ENCODE results near the gene NTHL1.

NTHL1 gene

GRCh38 chr16:1998852-1999801 is 48.5 kb downstream of the NTHL1 start:
- Histone ChIP-seq H3K36me3 (ENCODE audit: control insufficient read depth, insufficient read depth, low read length) (no peaks in the 10 kb centered on the region), H2AFZ (no peak overlapping the region), H3K79me2 (peaks cover 12% of the 10 kb centered on the region), H3K4me2 (ENCODE audit: low read length) (no peak overlapping the region), H3K4me1 (no peaks in the 10 kb centered on the region), H3K27ac (no peak overlapping the region), H3K4me3 (ENCODE audit: low read depth, low read length) (no peak overlapping the region), H3K27me3 (ENCODE audit: control insufficient read depth, insufficient read depth, low read length) (no peaks in the 10 kb centered on the region), H3K9ac (no peak overlapping the region), H3K9me3 (ENCODE audit: control insufficient read depth, low read length) (no peaks in the 10 kb centered on the region)
- no peak for TF ChIP-seq CTCF (IDR thresholded peaks at IDR 0.05)

- H3K9ac ChIP-seq = no peak overlapping the region
- H3K36me3 ChIP-seq (ENCODE audit: control insufficient read depth, insufficient read depth, low read length) = no peaks in the 10 kb centered on the region
- H2AFZ ChIP-seq = no peak overlapping the region
- no peaks in the 10 kb centered on the region for H3K9me3 ChIP-seq (ENCODE audit: control insufficient read depth, low read length)
- H3K79me2 ChIP-seq = peaks cover 6% of the 10 kb centered on the region
- H3K4me1 ChIP-seq = no peaks in the 10 kb centered on the region
- H3K27me3 ChIP-seq (ENCODE audit: control insufficient read depth, insufficient read depth, low read length) = no peaks in the 10 kb centered on the region
- TF ChIP-seq CTCF (IDR thresholded peaks at IDR 0.05) = no peak
- no peak overlapping the region for H3K27ac ChIP-seq
- no peak overlapping the region for H3K4me3 ChIP-seq (ENCODE audit: low read depth, low read length)
- no peak overlapping the region for H3K4me2 ChIP-seq (ENCODE audit: low read length)
These were observed 49.2 kb downstream of the NTHL1 start for GRCh38 chr16:1998360-1998835.

GRCh38 chr16:1997494-1998359 is 49.9 kb downstream of the NTHL1 start:
- TF ChIP-seq CTCF (IDR thresholded peaks at IDR 0.05) = no peak
- no peaks in the 10 kb centered on the region for H3K79me2 ChIP-seq
- H2AFZ ChIP-seq = no peak overlapping the region
- H3K4me3 ChIP-seq (ENCODE audit: low read depth, low read length) = no peak overlapping the region
- H3K27me3 ChIP-seq (ENCODE audit: control insufficient read depth, insufficient read depth, low read length) = no peaks in the 10 kb centered on the region
- no peak overlapping the region for H3K9ac ChIP-seq
- H3K4me2 ChIP-seq (ENCODE audit: low read length) = no peak overlapping the region
- H3K27ac ChIP-seq = no peak overlapping the region
- no peaks in the 10 kb centered on the region for H3K4me1 ChIP-seq
- no peaks in the 10 kb centered on the region for H3K9me3 ChIP-seq (ENCODE audit: control insufficient read depth, low read length)
- no peaks in the 10 kb centered on the region for H3K36me3 ChIP-seq (ENCODE audit: control insufficient read depth, insufficient read depth, low read length)

- Histone ChIP-seq H3K27ac (no peak overlapping the region), H3K4me3 (ENCODE audit: low read depth, low read length) (no peak overlapping the region), H2AFZ (no peak overlapping the region), H3K9me3 (ENCODE audit: control insufficient read depth, low read length) (no peaks in the 10 kb centered on the region), H3K4me2 (ENCODE audit: low read length) (no peak overlapping the region), H3K27me3 (ENCODE audit: control insufficient read depth, insufficient read depth, low read length) (no peaks in the 10 kb centered on the region), H3K4me1 (peaks cover 3% of the 10 kb centered on the region), H3K79me2 (no peaks in the 10 kb centered on the region), H3K9ac (no peak overlapping the region), H3K36me3 (ENCODE audit: control insufficient read depth, insufficient read depth, low read length) (no peaks in the 10 kb centered on the region)
- no peak for TF ChIP-seq CTCF (IDR thresholded peaks at IDR 0.05)
These were observed 53.9 kb downstream of the NTHL1 start for GRCh38 chr16:1993731-1994131.

All from parathyroid adenoma (tissue), 2 donors.